GM19193 (cell line): Measurements from ENCODE around the gene CYB5B.

Experiments
- POLR2A ChIP-seq: IDR thresholded peaks from 4 replicates; pipeline ENCODE4 v1.6.1; 2011; ENCODE audit not compliant: insufficient read depth, insufficient read length; ENCODE audit errors: extremely low read depth

CYB5B gene

GRCh38 chr16:69465083-69465721 is 40.8 kb downstream of the CYB5B start:
- TF ChIP-seq POLR2A: peak; percentile 38

GRCh38 chr16:69465881-69466280 is 41.5 kb downstream of the CYB5B start:
- TF ChIP-seq POLR2A: no peak

GRCh38 chr16:69466547-69466946 is 42.1 kb downstream of the CYB5B start:
- no peak for TF ChIP-seq POLR2A

- TF ChIP-seq POLR2A: no peak
Observed at GRCh38 chr16:69467080-69467479, 42.7 kb downstream of the CYB5B start.

GRCh38 chr16:69467531-69468204 is 43.2 kb downstream of the CYB5B start:
- TF ChIP-seq POLR2A: no peak

- no peak for TF ChIP-seq POLR2A
Observed at GRCh38 chr16:69469807-69470561, 45.6 kb downstream of the CYB5B start.

GRCh38 chr16:69471121-69471520 is 46.7 kb downstream of the CYB5B start:
- TF ChIP-seq POLR2A: no peak

GRCh38 chr16:69474408-69474807 is 50.0 kb downstream of the CYB5B start:
- TF ChIP-seq POLR2A: no peak

- no peak for TF ChIP-seq POLR2A
Observed at GRCh38 chr16:69476920-69477443, 52.6 kb downstream of the CYB5B start.

GRCh38 chr16:69477546-69477945 is 53.1 kb downstream of the CYB5B start:
- TF ChIP-seq POLR2A: no peak

- no peak for TF ChIP-seq POLR2A
Observed at GRCh38 chr16:69478685-69479084, 54.3 kb downstream of the CYB5B start.

- TF ChIP-seq POLR2A: no peak
Observed at GRCh38 chr16:69479775-69480174, 55.4 kb downstream of the CYB5B start.

GRCh38 chr16:69481901-69482341 is 57.5 kb downstream of the CYB5B start:
- no peak for TF ChIP-seq POLR2A

GRCh38 chr16:69482410-69482991 is 58.1 kb downstream of the CYB5B start:
- no peak for TF ChIP-seq POLR2A

- TF ChIP-seq POLR2A: no peak
Observed at GRCh38 chr16:69483611-69484010, 59.2 kb downstream of the CYB5B start.
